GM18907 (cell line): ENCODE results near the gene LRRC32.
A peak's percentile ranks its signal among the peaks of the same experiment; 100 is the strongest.
"Not testable (repeated sequence)": the region's sequence is repeated elsewhere in the genome, so short reads cannot be mapped to it uniquely, and the experiment has no call there.

Source experiments
- ATAC-seq: cut with Tn5 transposase; IDR thresholded peaks from one replicate; pipeline ENCODE4 v1.9.1; 2021; ENCODE audit warnings: mild to moderate bottlenecking, moderate library complexity; ENCODE audit not compliant: unreplicated experiment

The LRRC32 gene

DNA sequence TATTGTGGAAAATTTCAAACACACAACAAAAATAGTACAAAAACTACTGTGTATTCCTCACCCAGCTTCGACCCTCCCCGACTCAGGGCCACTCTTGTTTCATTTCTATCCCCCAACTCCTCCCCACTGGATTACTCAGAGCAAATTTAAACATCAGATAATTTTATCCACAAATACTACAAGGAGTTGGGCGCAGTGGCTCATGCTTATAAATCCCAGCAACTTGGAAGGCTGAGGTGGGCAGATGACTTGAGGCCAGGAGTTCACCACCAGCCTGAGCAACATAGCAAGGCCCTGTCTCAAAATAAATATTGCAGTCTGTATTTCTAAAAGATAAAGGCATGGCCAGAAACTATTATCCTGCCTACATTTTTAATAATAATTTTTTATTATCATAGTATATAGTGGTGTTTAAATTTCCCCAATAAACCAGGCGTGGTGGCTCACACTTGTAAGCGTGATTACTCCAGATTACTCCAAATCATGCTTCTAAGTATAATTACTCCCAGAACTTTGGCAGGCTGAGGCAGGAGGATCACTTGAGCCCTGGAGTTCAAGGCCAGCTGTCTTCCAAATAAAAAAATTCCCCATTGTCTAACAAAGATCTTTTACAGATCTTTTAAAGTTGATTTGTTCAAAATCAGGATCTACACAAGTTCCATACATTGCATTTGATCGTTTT, 39.8 kb downstream of the LRRC32 start:
- ATAC-seq = no peak

DNA sequence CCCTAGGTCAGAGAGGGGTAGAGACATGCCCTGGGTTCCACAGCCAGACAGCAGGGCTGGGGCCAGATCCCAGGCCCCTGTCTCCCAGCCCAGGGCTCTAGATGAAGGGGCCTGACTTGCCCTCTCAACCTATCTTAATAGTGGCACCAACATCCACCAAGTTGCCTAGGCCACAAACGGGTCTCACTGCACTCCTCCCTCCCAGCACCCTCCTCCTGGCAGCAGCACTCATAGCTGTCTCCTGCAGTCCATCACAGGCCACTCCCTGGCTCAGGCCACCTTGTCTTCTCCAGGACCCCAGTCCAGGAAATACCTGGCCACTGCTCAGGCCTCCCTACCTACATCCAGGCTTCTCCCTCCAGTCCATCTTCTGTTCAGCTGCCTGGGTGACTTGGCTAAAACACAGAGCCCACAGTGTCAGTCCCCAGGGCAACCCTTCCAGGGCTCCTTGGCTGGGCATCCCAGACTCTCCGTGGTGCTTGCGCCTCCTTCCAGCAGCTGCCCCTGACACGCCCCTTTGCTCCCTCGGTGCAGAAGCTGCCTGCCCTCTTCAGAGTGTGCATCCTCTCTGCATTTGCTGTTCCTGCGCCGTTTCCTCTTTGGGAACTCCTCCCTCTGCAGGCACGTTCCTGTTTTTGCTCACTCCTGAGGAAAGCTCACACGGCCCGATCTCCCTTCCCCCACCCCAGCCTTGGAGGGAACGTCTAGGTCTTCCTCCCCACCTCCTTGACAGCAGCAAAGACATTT, 40.5 kb downstream of the LRRC32 start:
- no peak for ATAC-seq

DNA sequence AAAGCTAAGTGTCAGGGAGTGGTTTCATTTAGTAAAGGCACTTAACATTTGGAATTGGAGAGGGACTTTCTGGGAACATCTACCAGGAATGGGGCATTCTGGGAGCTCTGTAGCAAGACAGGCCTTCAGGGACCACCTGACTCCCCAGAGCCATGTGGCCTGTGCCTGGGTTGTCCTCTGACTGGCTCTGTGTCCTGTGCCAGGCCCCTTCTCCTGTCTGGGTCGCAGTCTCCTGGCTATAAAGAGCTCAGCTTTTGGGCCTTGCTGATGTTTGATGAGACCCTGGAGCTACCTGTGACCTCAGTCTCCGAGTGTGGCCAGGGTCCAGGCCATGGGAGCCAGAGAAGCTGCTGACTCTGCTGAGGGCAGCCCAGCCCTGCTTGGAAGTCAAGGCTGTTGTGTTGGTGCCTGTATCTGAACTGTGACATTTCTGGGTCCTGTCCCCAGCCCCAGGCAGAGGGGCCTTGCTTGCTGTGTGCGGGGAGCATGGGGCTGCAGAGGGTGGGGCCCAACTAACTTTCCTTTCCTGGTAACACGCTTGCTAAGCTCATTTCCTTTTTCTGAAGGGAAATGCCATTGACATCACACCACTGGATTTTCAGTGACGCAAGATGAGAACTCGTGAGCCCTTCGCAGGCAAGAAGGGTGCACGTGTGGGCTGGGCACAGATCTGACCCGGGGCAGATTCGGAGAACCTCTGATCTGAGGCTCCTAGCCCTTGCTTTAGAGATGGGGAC, 41.3 kb downstream of the LRRC32 start:
- no peak for ATAC-seq

DNA sequence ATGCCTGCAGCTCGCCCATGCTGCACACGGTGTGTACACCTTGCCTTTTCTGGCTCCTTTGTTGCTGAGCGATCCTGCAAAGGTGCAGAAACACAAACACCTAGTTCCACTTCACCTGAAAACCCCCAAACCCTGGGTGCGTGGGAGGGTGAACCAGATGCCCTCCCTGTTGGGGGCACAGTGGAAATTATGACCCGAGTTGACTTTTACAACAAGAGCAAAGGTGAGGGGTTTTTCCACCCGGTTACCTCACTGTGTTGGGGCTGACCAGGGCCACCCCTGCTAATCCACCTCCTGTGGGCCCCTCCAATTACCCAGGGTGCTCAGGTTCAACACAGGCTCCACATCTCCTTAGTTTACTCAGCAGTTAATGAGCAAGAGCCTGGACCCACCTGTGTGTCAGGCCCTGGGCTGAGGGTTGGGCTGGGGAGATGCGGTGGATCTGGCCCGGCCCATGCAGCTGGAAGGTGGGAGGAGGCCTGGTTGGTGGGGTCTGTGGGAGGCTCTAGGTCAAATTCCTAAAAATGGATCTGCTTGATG, 42.1 kb downstream of the LRRC32 start:
- no peak for ATAC-seq

DNA sequence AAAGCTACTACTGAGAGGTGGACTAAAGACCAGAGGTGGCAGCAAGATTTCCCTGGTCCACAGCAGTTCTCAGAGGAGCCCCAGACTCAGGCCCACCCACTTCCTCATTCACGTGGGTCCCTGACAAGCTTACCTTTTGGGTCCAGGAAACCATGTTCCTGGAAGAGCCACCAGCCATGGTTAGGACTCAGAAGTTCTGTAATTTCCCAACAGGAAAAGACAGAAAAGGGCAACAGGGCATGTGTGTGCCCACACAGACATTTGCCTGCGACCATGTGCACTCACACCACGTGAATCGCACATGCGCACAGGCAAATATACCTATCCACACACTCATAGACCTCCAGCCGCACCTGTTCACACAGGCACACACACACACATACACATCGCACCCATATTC, 42.9 kb downstream of the LRRC32 start:
- no peak for ATAC-seq

DNA sequence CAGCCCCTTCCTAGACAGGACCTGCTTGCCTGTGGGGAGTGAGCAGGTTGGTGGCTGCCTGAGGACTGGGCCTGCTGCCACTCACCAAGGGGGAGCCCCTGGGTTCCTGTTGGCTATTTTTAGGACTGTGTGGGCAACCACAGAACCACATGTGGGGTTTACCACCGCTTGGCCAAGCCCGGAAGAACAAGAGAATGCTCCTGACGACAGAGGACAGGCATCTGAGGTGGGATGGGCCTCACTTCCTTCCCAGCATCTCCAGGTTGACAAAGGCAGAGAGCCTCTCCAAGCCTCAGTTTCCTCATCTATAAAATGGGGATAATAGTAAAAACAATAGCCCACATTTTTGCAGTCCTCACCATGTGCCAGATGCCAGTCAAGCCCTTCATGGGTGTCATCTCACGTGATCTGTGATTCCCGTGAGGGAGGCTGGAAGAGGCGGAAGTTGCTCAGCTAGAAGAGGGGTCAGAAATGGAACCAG, 43.6 kb downstream of the LRRC32 start:
- ATAC-seq = peak; percentile 92

DNA sequence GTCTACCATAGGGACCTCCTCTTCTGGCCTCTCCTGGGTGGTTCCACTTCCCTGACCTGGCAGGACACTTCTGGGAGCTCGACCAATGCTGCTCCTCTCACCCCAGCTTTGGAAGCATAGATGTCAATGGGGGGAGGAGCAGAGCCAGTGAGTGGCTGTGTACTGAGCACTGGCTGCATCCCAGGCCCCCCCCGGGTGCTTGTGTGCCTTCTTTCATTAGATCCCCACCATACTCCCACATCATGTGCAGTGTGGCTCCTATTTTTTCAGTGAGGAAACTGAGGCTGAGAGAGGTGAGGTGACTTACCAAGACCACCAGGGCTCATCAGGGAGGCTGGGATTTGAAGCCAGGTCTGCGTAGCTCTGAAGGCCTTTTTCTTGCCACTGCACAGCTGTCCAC, 44.3 kb downstream of the LRRC32 start:
- ATAC-seq = no peak

DNA sequence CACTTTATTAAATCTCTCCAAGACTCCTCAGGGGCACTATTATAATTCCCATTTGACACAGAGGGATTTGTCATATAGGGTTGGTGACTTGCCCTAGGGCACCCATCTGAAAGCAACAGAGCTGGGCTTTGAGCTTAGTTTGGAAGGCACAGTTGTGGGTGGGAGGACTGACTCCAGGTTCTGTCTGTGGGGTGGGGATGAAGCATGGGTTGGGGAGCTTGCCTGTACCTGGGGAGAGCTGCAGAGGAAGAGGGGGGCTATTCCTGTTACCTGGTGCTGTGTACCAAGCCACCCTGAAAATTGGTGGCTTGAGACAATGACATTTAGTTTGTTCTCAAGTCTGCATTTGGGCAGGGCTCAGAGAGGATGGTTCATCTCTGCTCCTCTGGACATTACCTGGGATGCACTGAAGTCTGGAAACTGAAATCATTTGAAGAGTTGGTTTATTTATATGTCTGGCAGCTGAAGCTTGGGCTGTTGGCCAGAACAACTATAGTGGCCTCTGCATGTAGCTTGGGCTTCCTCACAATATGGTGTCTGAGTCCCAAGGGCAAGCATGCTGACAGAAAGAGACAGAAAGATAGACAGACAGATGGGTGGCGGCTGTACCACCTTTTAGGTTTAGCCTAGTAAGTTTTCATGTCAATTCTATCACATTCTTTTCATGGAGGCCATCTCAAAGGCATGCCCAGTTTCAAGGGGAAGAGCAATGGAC, 44.9 kb downstream of the LRRC32 start:
- ATAC-seq = no peak

DNA sequence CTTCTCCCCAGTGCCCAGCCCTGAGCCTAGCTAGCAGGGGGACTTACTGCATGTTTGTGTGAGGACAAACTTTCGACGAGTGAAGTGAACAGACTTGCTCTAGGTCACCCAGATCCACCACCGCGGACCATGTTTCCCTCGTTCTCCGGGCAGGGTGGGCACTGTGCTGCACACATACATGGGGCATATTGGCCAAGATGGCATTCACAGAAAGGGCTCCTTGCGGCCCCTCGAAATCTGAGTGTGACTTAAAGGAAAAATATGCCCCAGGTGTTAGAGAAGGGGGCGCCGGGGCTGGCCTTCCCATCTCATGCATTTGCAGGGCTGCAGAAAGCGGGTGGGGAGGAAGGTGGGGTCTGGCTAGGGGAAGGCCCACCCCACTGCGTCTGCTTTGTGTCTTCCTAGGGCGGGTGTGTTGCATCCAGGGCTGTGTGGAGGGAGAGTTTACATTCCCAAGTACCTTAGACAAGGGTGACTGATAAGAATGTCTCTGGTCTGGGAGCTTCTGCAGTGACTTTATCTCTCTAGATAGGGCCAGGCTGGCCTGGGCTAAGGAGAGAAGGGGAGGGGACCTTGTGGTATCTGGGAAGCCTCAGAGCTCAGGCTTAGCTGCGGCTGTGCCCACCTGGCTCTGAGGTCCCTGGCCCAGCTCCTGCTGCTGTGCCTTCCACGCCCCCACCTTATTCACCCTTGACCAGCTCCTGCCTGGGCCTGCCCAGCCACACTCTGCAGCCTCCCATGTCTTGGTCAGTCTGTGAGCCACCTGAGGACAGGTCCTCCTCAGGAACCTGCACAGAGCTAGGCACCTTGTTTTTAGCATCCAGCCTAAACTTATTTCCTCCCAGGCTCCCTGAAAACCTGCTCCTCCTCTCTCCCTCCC, 45.8 kb downstream of the LRRC32 start:
- ATAC-seq = no peak

DNA sequence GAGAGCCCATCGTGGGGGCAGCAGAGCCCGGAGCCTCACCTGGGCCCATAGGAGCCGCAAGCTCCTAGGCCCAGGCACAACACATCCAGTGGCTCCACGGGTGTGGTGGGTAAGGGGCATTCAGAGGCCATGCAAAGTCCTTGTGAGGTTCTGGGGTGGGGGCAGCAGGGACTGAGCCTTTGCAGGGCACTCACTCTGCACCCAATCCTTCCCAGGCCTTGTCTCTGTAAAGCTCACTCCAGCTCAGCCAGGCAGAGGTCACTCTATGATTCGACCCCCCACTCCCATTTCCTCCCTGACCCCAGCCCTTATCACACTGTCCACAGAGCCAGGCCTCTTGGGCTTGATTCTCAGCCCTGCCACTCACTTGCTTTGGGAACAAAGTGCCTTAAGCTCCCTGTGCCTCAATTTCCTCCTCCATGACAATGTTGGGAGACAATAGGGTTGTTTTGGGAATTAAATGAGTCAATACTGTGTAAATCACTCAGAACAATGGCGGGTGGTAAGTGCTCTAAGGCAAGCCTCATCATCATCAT, 46.6 kb downstream of the LRRC32 start:
- no peak for ATAC-seq

DNA sequence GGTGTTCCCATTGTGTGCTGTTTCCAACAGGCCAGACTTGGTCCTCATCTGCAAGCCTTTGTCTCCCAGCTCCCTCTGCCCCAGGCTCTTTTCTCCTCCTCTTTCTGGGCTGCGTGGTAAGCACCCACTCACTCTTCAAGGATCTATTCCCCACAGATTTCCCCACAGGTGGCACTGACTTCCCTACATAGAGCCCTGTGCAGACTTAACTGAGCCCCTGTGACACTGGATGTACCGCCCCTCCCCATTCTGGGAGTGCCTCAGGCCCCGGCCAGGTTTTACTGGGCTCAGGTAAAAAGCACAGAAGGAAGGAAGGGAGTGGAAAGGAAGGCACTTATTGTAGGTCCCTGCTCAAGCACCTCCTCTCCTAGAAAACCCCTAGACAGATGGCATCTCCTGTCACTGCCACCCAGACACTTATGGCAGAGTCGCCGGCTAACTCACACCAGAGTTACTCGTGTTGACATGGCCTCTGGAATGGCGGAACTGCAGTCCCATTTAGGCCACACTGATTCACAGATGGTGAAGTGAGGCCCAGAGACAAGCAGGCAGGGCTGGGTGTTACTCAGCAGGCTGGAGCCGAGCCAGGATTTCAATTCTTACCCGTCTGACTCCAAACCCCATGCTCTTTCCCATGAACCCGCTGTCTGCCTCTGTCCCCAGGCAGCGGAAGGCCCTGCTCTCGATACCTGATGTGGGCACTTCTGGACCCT, 47.2 kb downstream of the LRRC32 start:
- no peak for ATAC-seq

DNA sequence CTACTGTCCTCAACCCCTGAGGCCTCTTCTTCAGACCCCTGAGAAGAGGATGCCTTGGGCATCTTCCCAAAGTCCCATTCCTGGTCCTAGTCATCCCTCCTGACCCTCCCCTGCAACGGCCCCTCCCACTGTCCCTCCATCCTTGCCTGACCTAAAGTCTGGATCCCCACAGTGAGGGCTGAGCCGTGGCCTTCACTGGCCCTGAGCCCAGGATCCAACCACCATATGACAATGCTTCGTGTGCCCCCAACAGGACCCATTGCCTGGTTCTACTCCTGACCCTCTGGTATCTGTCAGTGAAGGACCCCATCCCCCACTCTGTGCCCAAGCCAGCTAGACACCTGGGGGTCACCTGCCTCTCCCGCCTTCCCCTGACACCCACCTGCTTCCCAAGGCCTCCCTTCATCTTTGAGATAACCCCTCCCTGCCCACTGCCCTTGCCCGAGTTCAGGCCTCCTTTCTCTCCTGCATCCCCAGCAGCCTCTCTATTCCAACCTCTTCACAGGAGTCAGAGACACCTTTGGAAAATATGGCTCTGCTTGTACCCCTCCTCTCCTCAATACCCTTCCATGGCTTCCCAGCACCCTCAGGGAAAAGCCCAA, 48.0 kb downstream of the LRRC32 start:
- no peak for ATAC-seq

DNA sequence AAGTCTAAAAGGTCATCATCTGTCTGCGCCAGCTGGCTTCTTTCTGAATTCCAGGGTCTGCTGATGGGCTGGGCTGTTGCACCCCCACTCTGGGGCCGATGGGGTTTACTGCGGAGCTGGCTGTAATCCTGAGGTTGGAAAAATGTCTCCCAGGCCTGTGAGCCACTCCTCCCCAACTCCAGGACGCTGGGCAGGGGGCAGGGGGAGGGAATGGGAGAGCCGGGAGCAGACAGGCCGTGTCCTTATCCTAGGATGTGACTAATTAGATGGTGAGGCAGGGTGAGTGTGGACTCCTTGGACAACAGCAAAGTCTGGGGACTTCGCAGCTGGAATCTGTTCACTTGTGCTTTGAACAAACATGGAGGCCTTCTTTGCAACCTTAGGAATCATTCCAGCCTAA, 48.7 kb downstream of the LRRC32 start:
- no peak for ATAC-seq

DNA sequence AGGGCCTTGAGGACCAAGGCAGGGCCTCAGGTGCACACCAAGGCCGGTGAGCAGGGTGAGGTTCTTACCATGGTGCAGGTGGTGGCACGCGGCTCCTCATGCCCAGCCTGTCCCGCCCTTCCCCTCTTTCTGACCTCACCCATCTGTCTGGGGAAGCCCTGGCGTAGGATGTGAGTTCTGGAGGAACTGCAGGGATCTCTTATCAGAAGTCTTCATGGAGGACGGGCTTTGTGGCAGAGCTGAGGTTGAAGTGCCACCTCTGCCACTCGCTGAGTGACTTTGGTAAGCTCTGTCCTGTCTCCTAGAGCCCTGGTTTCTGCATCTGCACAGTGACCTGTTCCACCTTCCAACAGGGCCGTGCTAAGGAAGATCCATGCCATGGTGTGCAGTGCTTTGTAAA, 49.1 kb downstream of the LRRC32 start:
- ATAC-seq = no peak

DNA sequence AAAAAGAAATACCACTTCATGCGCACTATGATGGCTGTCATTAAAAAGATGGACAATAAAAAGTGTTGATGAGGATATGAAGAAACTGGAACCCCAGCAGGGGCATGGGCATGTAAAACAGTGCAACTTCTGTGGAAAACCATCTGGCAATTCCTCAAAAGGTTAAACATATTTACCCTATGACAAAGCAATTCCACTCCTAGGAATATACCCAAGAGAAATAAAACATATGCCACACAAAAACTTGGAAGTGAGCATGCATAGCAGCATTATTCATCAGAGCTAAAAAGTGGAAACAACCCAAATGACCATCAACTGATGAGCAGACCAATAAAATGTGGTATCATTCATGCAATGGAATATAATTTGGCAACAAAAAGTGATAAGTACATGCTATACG, 50.1 kb downstream of the LRRC32 start:
- ATAC-seq = no peak

DNA sequence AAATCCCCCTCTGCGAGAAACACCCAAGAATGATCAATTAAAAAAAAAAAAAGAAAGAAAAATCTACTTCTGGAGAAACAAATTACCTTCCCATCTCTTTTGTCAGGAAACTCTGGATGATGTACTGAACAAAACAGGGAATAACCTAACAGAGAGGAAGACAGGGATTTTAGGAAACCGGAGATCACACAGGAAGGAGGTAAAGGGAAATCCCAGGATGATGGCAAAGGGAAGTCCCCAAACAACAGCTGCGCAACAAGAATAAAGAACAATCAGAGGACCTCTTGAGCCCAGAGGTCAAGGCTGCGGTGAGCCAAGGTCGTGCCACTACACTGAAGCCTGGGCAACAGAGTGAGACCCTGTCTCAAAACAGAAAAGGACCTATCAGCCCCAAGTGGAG, 50.7 kb downstream of the LRRC32 start:
- ATAC-seq = not testable (repeated sequence)

DNA sequence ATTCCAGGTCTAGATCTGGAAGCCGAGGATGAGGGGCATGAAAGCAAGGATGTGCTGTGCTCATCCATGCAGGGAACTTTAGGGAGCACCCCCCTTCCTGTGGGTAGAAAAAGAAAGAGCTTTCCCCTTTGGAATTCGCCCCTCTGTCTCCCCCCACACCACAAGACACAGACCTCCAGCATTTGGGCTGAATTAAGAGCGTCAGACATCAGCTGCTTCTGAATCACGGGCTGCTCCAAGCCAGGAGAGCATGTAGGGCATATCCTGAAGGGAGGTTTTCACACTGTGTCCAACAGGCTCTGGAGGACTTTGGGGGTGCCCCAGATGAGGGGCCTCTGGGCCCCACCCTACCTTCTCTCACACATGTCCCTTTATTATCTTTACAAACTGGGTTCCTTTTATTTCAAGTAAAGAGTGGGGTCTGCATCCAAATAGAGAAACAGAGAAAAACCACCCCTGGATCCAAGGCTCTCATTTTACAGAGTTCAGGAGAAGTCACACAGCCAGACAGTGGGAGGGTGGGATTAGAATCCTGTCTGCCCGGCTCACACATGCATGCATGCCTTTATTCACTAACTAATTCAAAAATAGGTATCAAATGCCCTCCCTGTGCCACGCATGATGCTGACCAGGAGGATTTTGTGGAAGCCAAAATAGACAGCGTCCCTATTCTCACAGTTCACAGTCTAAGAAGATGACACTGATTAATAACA, 52.8 kb downstream of the LRRC32 start:
- ATAC-seq = no peak
